Measurements from ENCODE around the gene ABLIM2.

Gene ABLIM2

GRCh38 chr4:8148159-8148558, 10.5 kb downstream of the ABLIM2 start:
- H3K4me3 ChIP-seq (replicated peaks; ENCODE audit: insufficient read depth, low read length): no peak overlapping the region
- no peak overlapping the region for H3K27ac ChIP-seq (replicated peaks)
- TF ChIP-seq POLR2AphosphoS5 (IDR thresholded peaks at IDR 0.05; ENCODE audit: low read depth) (no peak), REST (IDR thresholded peaks at IDR 0.05; ENCODE audit: insufficient replicate concordance, low read depth) (no peak), SPI1 (IDR thresholded peaks at IDR 0.05; ENCODE audit: borderline replicate concordance, low read depth) (no peak), GABPA (IDR thresholded peaks at IDR 0.05; ENCODE audit: low read depth) (no peak)
- TF ChIP-seq, protein P1, sequence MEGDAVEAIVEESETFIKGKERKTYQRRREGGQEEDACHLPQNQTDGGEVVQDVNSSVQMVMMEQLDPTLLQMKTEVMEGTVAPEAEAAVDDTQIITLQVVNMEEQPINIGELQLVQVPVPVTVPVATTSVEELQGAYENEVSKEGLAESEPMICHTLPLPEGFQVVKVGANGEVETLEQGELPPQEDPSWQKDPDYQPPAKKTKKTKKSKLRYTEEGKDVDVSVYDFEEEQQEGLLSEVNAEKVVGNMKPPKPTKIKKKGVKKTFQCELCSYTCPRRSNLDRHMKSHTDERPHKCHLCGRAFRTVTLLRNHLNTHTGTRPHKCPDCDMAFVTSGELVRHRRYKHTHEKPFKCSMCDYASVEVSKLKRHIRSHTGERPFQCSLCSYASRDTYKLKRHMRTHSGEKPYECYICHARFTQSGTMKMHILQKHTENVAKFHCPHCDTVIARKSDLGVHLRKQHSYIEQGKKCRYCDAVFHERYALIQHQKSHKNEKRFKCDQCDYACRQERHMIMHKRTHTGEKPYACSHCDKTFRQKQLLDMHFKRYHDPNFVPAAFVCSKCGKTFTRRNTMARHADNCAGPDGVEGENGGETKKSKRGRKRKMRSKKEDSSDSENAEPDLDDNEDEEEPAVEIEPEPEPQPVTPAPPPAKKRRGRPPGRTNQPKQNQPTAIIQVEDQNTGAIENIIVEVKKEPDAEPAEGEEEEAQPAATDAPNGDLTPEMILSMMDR (IDR thresholded peaks at IDR 0.05; ENCODE audit: insufficient read depth, low read length): no peak
- no peak for DNase-seq (ENCODE audit: low read depth in 1 of 2, low spot score in 1 of 2)
- peaks cover 16% of the 10 kb centered on the region for H3K27me3 ChIP-seq (ENCODE audit: insufficient read depth, poor library complexity, severe bottlenecking)

GRCh38 chr4:8147231-8147970, 11.2 kb downstream of the ABLIM2 start:
- no peak overlapping the region for H3K4me3 ChIP-seq (replicated peaks; ENCODE audit: insufficient read depth, low read length)
- H3K27ac ChIP-seq (replicated peaks): no peak overlapping the region
- TF ChIP-seq GABPA (IDR thresholded peaks at IDR 0.05; ENCODE audit: low read depth): no peak
- no peak for TF ChIP-seq POLR2AphosphoS5 (IDR thresholded peaks at IDR 0.05; ENCODE audit: low read depth)
- TF ChIP-seq SPI1 (IDR thresholded peaks at IDR 0.05; ENCODE audit: borderline replicate concordance, low read depth): no peak
- TF ChIP-seq REST (IDR thresholded peaks at IDR 0.05; ENCODE audit: insufficient replicate concordance, low read depth): no peak
- TF ChIP-seq, protein P1 (IDR thresholded peaks at IDR 0.05; ENCODE audit: insufficient read depth, low read length): no peak
- DNase-seq (ENCODE audit: low read depth in 1 of 2, low spot score in 1 of 2): no peak
- H3K27me3 ChIP-seq (ENCODE audit: insufficient read depth, poor library complexity, severe bottlenecking): peaks cover 17% of the 10 kb centered on the region

DNA sequence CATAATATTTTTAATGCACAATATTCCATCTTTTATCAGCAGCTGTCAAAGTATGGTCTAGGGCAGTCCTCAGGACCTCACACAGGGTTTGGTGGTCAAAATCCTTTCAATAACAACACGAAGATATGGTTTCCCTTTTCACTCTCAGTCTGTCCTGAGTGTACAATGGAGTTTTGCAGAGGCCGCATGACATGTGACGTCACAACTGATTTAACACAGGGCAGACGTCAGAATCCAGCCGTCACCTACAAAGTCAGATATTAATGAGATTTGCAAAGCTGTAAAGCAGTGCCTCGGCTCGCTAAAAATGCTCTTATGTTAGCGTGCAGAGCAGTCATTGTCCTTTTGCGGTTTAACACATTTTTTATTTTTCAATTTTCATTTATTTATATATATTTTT, 12.5 kb downstream of the ABLIM2 start:
- H3K27ac ChIP-seq (replicated peaks): no peak overlapping the region
- H3K27me3 ChIP-seq (ENCODE audit: insufficient read depth, poor library complexity, severe bottlenecking): peaks cover 17% of the 10 kb centered on the region
- DNase-seq (ENCODE audit: low read depth in 1 of 2, low spot score in 1 of 2): no peak
- TF ChIP-seq REST (IDR thresholded peaks at IDR 0.05; ENCODE audit: insufficient replicate concordance, low read depth): no peak
- no peak for TF ChIP-seq POLR2AphosphoS5 (IDR thresholded peaks at IDR 0.05; ENCODE audit: low read depth)
- TF ChIP-seq, protein P1 (IDR thresholded peaks at IDR 0.05; ENCODE audit: insufficient read depth, low read length): no peak
- no peak for TF ChIP-seq GABPA (IDR thresholded peaks at IDR 0.05; ENCODE audit: low read depth)
- TF ChIP-seq SPI1 (IDR thresholded peaks at IDR 0.05; ENCODE audit: borderline replicate concordance, low read depth): no peak
- no peak overlapping the region for H3K4me3 ChIP-seq (replicated peaks; ENCODE audit: insufficient read depth, low read length)
